ENCODE data around the gene CEP63.
"Not testable (repeated sequence)": the region's sequence is repeated elsewhere in the genome, so short reads cannot be mapped to it uniquely, and the experiment has no call there.

Gene CEP63

GRCh38 chr3:134590766-134591165, 104.9 kb downstream of the CEP63 start:
- DNase-seq = no peak

- no peak for DNase-seq
These were observed 106.9 kb downstream of the CEP63 start for GRCh38 chr3:134592806-134593205.

GRCh38 chr3:134594331-134594741, 108.5 kb downstream of the CEP63 start:
- no peak for DNase-seq

- DNase-seq = not testable (repeated sequence)
These were observed 109.1 kb downstream of the CEP63 start for GRCh38 chr3:134594986-134595385.

GRCh38 chr3:134597390-134597970, 111.6 kb downstream of the CEP63 start:
- no peak for DNase-seq

- no peak for DNase-seq
These were observed 113.1 kb downstream of the CEP63 start for GRCh38 chr3:134598763-134599545.

GRCh38 chr3:134600206-134600605, 114.3 kb downstream of the CEP63 start:
- no peak for DNase-seq

- DNase-seq = no peak
These were observed 115.0 kb downstream of the CEP63 start for GRCh38 chr3:134600685-134601463.

GRCh38 chr3:134601539-134602439, 115.9 kb downstream of the CEP63 start:
- DNase-seq = no peak

- DNase-seq = no peak
These were observed 116.6 kb downstream of the CEP63 start for GRCh38 chr3:134602440-134602814.

- no peak for DNase-seq
These were observed 117.6 kb downstream of the CEP63 start for GRCh38 chr3:134603480-134603879.

GRCh38 chr3:134603956-134604355, 118.1 kb downstream of the CEP63 start:
- no peak for DNase-seq

GRCh38 chr3:134605556-134605955, 119.7 kb downstream of the CEP63 start:
- no peak for DNase-seq

- no peak for DNase-seq
These were observed 120.5 kb downstream of the CEP63 start for GRCh38 chr3:134606033-134607025.

- DNase-seq = no peak
These were observed 121.5 kb downstream of the CEP63 start for GRCh38 chr3:134607054-134608022.

GRCh38 chr3:134608023-134608770, 122.3 kb downstream of the CEP63 start:
- DNase-seq = no peak

- no peak for DNase-seq
These were observed 123.0 kb downstream of the CEP63 start for GRCh38 chr3:134608771-134609435.

GRCh38 chr3:134609821-134610431, 124.1 kb downstream of the CEP63 start:
- no peak for DNase-seq
